HG03097 (cell line): ENCODE results near the gene HSD17B14.
"Not testable (repeated sequence)": the region's sequence is repeated elsewhere in the genome, so short reads cannot be mapped to it uniquely, and the experiment has no call there.

Experiments used
- ATAC-seq: cut with Tn5 transposase; IDR thresholded peaks from one replicate; pipeline ENCODE4 v1.9.1; 2021; ENCODE audit not compliant: unreplicated experiment, low FRiP score

The HSD17B14 gene

DNA sequence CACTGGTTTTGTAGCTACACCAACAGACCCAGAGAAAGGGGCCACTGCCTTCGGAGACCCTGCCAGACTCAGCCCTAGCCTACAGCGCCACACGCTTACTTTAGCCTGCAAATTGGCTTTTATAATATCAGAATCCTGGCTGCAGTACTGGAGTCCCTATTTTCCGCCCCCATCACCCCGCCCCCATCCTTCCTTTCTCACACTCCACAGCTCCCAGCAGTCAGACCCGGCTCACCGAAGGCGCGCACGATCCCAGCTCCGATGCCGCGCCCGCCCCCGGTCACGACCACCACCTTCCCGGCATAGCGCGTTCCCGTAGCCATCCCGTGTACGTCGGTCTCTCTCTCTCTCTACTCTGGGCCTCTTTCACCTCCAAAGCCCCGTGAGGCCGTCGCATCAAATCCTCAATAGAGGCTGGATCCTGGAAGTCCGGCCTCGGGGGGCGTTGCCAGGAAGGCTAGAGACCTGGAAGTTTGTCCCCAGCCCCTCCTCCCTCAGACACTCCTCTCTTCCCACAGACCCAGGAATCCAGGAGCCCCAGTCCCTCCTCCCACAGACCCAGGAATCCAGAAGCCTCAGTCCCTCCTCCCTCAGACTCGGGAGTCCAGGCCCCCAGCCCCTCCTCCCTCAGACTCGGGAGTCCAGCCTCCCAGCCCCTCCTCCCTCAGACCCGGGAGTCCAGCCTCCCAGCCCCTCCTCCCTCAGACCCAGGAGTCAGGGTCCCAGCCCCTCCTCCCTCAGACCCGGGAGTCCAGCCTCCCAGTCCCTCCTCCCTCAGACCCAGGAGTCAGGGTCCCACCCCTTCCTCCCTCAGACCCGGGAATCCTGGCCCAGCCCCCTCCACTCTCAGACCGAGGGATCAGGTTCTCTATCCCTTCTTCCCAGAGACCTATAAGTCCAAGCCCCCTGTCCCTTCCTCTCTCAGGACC lies at the start of gene HSD17B14:
Gene HSD17B14, minus strand, starts transcription at position 403 of the 929 bp plus-strand sequence. Its CDS starts 80 bp downstream, at position 323.
- ATAC-seq = no peak

DNA sequence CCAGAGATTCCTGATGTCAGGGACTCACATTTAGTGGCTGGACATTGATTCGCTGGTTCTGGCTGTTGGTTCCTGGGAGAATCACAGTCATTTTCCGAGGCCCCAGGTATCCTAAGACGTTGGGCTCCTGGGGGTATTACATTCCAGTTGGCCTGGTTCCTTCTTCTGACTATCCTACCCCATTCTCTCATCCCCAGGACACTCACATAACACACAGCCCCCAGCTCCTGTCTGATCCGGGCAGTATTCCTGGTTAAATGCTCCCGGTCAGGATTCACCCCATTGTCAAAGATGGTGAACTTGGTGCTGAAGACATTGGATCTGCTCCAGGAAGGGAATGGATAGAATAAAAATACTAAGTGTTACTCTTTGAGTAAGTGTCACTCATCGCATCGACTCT lies 47.4 kb upstream of the HSD17B14 start:
- no peak for ATAC-seq

- ATAC-seq = no peak
Observed at GRCh38 chr19:48881741-48882657, 45.7 kb upstream of the HSD17B14 start.

- not testable (repeated sequence) for ATAC-seq
Observed at GRCh38 chr19:48879696-48880095, 43.4 kb upstream of the HSD17B14 start.

DNA sequence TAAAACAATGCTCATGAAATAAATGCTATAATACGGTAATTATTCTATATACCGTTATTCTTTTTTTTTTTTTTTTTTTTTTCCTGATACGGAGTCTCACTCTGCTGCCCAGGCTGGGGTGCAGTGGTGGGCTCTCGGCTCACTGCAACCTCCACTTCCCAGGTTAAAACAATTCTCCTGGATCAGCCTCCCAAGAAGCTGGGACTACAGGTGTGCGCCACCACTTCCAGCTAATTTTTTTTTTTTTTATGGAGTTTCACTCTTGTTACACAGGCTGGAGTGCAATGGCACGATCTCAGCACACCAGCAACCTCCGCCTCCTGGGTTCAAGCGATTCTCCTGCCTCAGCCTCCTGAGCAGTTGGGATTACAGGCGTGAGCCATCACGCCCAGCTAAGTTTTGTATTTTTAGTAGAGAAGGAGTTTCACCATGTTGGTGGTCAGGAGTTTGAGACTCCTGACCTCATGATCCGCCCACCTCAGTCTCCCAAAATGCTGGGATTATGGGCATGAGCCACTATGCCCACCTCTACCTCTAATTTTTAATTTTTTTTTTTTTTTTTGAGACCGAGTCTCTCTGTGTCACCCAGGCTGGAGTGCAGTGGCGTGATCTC lies 42.8 kb upstream of the HSD17B14 start:
- ATAC-seq = no peak

GRCh38 chr19:48878196-48879024 lies 42.1 kb upstream of the HSD17B14 start:
- ATAC-seq = no peak

DNA sequence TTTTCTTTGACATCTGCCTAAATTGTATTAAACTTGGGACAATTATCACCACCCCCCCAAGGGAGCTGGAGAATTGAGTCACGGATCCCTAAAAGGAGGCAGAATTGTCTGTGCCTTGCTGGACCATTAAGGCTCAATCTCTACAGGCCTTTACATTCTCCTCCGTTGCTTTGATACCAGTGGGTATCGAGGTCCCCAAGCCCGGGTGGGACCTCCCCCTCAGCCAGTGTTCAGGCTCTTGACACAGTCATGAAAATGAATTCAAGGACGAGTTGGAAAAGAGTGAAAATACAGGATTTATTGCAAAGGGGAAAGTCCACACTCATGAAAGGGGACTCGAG lies 41.5 kb upstream of the HSD17B14 start:
- no peak for ATAC-seq

DNA sequence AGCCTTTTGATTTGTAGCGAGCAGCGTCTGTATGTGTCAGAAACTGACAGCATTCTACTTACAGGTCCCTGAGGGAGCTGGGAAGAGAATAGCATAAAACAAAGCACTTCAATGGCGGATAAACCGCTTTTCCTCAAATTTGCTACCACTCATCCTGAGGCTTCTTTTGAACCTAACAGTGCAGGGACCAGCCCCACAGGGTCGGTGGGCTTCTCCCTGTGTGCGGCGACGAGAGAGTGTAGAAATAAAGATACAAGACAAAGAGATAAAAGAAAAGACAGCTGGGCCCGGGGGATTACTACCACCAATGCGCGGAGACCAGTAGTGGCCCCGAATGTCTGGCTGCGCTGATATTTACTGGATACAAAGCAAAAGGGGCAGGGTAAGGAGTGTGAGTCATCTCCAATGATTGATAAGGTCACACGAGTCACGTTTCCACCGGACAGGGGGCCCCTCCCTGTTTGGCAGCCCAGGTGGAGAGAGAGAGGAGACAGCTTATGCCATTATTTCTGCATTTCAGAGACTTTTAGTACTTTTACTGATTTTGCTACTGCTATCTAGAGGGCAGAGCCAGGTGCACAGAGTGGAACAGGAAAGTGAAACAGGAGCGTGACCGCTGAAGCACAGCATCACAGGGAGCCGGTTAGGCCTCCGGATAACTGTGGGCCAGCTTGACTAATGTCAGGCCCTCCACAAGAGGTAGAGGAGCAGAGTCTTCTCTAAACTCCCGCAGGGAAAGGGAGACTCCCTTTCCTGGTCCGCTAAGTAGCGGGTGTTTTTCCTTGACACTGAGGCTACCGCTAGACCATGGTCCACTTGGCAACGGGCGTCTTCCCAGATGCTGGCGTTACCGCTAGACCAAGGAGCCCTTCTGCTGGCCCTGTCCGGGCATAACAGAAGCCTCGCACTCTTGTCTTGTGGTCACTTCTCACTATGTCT lies 40.0 kb upstream of the HSD17B14 start:
- not testable (repeated sequence) for ATAC-seq

GRCh38 chr19:48874303-48875135 lies 38.2 kb upstream of the HSD17B14 start:
- no peak for ATAC-seq

- ATAC-seq = no peak
Observed at GRCh38 chr19:48873476-48874302, 37.4 kb upstream of the HSD17B14 start.

DNA sequence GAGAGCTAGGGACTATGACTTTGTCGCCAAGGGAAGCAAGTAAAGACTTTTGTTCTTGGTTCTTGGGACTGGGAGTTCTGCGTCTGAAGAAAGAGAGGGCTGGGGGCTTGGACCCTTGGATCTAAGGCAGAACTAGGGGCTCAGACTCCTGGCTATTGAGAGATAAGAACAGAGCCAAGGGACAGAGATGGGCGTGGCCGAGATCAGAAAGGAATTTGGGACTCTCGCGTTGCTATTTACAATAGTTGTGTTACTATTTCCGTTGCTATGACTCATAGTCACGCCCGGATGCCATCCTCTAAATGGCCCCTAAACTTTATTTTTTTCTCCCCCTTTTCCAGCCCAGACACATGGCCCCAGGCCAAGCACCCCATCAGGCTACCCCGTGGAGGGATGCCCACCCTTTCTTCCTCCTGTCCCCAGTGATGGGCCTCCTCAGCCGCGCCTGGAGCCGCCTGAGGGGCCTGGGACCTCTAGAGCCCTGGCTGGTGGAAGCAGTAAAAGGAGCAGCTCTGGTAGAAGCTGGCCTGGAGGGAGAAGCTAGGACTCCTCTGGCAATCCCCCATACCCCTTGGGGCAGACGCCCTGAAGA lies 36.7 kb upstream of the HSD17B14 start:
- ATAC-seq = no peak

DNA sequence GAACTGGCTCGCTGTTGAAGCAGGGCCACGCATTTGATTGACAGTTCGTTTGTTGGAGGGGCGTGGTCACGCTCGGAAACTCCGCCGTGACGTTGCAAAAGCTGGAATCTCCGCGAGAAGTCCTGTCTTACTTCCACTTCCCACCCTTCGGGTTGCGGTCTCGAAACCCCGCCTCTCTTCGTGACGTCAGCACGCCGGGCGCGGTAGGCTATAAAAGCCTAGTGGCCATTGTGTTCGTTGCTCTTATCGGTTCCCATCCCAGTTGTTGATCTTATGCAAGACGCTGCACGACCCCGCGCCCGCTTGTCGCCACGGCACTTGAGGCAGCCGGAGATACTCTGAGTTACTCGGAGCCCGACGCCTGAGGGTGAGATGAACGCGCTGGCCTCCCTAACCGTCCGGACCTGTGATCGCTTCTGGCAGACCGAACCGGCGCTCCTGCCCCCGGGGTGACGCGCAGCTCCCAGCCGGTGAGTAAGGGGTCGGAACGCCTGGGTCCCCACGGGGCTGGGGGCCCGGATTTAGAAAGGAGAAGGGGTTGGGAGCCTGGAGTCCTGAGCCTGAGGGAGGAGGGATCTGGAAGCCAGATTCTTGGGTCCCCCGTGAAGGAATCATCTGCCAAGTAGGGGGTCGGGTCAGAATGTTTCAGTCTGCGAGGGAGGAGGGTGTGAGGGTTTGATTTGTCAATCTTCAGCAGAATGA lies 36.0 kb upstream of the HSD17B14 start, which contains the start of gene PPP1R15A:
Gene PPP1R15A, plus strand, starts transcription at position 240 of the 702 bp plus-strand sequence. CDS start 813 bp downstream, outside the sequence.
- peak; percentile 48 for ATAC-seq

DNA sequence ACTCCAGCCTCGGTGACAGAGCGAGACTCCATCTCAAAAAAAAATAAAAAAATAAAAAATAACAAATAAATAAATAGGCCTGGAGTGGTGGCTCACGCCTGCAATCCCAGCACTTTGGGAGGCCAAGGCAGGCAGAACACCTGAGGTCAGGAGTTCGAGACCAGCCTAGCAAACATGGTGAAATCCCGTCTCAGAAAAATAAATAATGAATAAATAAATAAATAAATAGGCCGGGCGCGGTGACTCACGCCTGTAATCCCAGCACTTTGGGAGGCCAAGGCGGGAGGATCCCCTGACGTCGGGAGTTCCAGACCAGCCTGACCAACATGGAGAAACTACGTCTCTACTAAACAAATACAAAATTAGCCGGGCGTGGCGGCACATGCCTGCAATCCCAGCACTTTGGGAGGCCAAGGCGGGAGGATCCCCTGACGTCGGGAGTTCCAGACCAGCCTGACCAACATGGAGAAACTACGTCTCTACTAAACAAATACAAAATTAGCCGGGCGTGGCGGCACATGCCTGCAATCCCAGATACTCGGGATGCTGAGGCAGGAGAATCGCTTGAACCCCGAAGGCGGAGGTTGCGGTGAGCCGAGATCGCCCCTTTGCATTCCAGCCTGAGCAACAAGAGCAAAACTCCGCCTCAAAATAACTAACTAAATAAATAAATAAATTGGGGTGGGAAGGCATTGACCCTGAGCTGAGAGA lies 35.3 kb upstream of the HSD17B14 start:
- ATAC-seq = not testable (repeated sequence)

GRCh38 chr19:48870048-48870447 lies 33.8 kb upstream of the HSD17B14 start:
- no peak for ATAC-seq

DNA sequence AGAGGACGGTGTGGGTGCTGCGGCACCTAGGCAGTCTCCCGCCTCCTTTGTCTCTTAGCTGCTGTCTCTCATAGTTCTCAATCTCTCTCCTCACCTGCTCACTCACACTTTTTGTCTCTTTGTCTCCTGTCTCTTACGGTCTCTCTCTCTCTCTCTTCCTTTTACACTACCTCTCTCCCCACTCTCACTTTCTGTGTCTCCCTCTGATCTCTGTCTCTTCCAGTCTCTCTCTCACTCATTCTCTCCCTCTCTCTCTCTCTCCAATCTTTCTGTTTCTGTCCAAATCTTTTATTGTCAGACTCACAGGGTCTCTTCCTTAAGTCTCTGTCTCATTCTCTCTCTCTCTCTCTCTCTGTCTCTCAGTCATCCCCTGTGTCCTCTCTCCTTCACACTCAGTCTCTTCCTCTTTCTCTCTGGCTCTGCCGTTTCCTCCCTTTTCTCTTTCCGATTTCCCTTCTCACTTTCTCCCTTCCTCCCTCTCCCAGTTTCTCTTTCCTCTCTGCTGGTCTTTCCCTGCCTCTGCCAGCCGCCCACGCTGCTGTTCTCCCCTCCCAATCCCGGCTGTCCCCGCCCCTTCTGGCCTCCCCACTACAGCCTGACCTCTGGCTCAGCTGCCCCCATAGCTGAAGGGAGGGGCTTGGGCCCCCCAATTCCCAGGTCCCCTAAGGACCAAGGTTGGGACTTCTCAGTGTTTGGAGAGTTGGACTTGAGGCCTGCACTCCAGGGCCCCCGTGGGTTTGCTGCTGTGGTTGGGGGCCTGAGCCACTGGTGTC lies 32.0 kb upstream of the HSD17B14 start, which contains the start of gene PLEKHA4:
Gene PLEKHA4, minus strand, starts transcription at position 504 of the 773 bp plus-strand sequence. CDS start 997 bp downstream, outside the sequence.
- ATAC-seq = no peak
